AG10803 (cell line): Measurements from ENCODE around the gene CROCC2.

Source experiments
- DNase-seq: peaks from one replicate; pipeline ENCODE4 v3.0.0; 2010; ENCODE audit warnings: low read depth
- H3K4me3 ChIP-seq: 2 replicates; pipeline ENCODE4 v1.5.1; 2011; ENCODE audit warnings: mild to moderate bottlenecking, low read length, control low read depth
- TF ChIP-seq, protein P1 (sequence below): conservative IDR thresholded peaks from 2 replicates; pipeline ENCODE4 v1.5.1; 2011; ENCODE audit warnings: mild to moderate bottlenecking, low read length, control low read depth, inconsistent platforms

CROCC2 gene

DNA sequence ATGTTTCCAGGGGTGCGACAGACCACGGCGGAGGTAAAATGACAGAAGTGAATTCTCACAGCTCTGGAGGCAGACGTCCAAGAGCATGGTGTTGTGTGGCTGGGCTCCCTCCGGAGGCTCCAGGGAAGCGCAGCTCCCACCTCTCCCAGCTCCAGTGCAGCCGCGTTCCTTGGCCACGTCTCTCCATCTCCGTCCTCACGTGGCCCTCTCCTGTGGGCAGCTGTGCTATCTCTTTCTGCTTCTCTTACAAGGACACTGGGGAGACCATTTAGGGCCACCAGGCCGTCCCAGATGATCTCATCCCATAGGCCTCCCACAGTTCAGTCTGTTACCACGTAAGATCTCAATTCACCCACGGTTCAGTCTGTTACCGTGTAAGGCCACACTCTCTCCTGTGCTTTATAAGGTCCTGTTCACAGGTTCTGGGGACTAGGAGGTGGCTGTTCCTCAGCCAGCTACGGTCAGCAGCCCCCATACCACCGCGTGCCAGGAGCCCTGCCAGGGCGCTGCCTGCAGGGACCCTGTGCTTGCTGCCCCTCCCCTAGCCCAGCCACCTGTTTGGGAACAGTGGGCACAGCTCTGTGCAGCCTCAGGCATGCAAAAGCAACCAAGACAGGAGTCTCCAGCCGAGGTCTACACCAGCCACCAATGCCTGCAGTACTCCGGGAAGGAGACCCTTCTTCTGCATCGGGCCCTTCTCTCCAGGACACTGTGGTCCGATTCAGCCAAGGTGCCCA, 7.2 kb upstream of the CROCC2 start:
- TF ChIP-seq, protein P1, sequence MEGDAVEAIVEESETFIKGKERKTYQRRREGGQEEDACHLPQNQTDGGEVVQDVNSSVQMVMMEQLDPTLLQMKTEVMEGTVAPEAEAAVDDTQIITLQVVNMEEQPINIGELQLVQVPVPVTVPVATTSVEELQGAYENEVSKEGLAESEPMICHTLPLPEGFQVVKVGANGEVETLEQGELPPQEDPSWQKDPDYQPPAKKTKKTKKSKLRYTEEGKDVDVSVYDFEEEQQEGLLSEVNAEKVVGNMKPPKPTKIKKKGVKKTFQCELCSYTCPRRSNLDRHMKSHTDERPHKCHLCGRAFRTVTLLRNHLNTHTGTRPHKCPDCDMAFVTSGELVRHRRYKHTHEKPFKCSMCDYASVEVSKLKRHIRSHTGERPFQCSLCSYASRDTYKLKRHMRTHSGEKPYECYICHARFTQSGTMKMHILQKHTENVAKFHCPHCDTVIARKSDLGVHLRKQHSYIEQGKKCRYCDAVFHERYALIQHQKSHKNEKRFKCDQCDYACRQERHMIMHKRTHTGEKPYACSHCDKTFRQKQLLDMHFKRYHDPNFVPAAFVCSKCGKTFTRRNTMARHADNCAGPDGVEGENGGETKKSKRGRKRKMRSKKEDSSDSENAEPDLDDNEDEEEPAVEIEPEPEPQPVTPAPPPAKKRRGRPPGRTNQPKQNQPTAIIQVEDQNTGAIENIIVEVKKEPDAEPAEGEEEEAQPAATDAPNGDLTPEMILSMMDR = no peak
- no peak for DNase-seq
- no peak overlapping the region for H3K4me3 ChIP-seq

DNA sequence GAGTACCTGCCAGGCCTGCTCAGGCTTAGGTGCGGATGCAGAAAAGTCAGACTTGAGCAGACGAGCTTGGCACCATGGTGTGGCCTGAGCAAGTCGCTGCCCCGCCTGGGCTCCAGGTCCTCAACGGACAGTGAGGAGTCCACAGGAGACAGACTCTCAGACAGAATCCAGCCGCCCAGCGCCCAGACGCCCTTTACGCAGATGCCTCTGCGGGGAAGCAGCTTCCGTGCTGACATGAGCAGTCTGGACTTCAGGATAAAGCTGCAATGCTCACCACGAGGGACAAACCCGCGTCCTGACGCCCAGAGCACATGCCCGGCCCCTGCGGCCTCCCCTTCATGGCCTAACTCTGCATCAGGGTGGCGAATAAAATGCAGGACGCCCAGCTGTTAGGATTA, 6.7 kb upstream of the CROCC2 start:
- no peak for DNase-seq
- TF ChIP-seq, protein P1 = no peak
- H3K4me3 ChIP-seq = no peak overlapping the region

- DNase-seq = no peak
- TF ChIP-seq, protein P1 = no peak
- no peak overlapping the region for H3K4me3 ChIP-seq
Observed at GRCh38 chr2:240900141-240900860, 5.8 kb upstream of the CROCC2 start.

DNA sequence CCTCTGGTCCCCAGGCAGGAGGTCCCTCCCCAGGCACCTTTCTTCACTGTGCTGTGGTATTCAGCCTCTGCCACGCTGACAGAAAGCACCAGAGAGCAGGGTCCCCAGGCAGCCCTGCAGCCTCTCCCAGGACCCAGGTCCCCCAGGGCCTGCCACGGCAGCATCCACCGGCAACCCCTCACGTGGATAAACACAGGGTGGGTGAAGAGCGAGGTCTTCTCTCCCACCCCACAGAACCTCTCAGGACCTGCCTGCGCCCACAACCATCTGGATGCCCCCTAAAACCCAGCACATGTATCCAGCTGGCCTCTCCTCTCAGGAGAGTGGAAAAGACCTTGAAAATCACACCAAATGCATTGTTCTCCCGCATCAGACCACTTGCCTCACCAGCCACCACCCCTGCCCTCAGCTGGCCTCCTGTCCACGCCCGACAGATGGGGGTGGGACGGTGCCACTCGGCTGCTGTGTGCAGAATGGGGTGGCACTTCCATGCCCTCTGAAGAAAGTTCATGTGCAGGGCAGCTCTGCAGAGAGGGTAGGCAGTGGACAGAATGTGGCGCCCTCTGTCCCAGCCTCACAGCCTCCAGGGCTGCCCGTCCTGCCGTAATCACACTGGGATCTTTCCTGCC, 4.0 kb upstream of the CROCC2 start:
- TF ChIP-seq, protein P1 = no peak
- no peak for DNase-seq
- no peak overlapping the region for H3K4me3 ChIP-seq

DNA sequence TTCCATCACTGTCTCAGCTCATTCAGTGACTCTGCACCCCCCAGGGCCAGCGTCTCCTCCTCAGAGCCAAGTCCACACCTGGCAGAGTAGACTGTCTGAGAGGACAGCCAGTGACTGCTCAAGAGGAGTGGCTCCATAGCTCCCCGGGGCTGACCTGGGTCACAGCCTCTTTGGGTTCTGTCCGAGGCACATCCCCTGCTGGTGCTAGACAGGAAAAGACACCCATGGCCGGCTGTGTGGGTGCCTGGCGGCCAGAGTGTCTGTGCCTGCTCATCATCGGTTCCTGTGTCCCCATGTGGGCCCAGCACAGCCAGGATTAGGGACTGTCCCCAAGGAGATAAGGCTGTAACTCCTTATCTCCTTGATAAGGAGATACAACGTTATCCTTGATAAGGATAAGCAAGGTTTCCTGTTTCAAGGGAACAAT, 3.5 kb upstream of the CROCC2 start:
- H3K4me3 ChIP-seq = no peak overlapping the region
- no peak for DNase-seq
- TF ChIP-seq, protein P1 = no peak

DNA sequence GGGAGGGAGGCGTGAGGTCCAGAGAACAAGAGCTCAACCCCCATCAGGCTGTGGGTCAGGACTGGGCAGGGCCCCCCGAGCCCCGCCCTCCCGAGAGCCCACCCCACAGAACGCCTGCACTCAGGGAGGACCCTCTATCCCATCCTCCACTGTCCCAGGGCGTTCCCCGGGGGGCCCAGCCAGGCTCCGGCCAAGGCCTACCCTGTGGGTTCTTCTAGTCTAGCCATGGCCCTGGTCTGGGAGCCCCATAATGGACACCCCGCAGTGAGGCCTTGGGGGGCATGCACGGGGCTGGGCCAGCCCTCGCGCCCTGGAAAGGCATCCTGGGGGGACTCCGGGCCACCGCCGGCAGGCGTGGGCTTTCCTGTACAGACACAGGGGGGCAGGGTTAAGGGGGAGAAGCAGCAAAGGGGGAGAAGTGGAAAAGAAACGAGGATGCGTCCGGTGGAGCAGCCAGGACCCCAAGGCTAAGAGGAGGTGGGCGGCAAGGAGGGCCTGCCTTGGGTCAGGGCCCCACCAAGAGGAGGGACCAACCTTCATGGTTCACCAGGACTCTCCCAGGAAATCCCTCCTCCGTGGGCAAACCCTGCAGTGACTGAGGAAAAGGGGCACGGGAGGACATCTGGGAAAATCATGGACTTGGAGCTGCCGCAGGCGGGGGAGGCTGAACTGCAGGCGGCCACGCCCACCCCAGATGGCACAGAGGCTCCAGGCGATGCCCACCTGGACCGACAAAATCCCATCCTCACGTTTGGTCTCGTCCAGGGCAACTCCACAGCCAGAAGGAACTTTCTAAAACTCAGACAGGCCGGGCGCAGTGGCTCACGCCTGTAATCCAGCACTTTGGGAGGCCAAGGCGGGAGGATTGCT, 2.7 kb upstream of the CROCC2 start:
- DNase-seq = no peak
- H3K4me3 ChIP-seq = no peak overlapping the region
- TF ChIP-seq, protein P1 = no peak
